Measurements from ENCODE around the gene NOL4L.

- TF ChIP-seq, protein P1, sequence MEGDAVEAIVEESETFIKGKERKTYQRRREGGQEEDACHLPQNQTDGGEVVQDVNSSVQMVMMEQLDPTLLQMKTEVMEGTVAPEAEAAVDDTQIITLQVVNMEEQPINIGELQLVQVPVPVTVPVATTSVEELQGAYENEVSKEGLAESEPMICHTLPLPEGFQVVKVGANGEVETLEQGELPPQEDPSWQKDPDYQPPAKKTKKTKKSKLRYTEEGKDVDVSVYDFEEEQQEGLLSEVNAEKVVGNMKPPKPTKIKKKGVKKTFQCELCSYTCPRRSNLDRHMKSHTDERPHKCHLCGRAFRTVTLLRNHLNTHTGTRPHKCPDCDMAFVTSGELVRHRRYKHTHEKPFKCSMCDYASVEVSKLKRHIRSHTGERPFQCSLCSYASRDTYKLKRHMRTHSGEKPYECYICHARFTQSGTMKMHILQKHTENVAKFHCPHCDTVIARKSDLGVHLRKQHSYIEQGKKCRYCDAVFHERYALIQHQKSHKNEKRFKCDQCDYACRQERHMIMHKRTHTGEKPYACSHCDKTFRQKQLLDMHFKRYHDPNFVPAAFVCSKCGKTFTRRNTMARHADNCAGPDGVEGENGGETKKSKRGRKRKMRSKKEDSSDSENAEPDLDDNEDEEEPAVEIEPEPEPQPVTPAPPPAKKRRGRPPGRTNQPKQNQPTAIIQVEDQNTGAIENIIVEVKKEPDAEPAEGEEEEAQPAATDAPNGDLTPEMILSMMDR (IDR thresholded peaks at IDR 0.05), result no peak
- TF ChIP-seq POLR2AphosphoS5 (IDR thresholded peaks at IDR 0.05), result no peak
- TF ChIP-seq POLR2A (IDR thresholded peaks at IDR 0.05), result no peak
Measured at GRCh38 chr20:32569380-32570305, 15.5 kb downstream of the NOL4L start.
